ENCODE results near the gene PRKN. TPM values are rescaled to one million over a fixed set of nuclear protein-coding genes. Genes with fewer than 3 reads are reported as not detected.
A peak's percentile ranks its signal among the peaks of the same experiment; 100 is the strongest.

Gene PRKN
- total RNA-seq, 1 experiment from 2014 or later = 2.0 TPM

DNA sequence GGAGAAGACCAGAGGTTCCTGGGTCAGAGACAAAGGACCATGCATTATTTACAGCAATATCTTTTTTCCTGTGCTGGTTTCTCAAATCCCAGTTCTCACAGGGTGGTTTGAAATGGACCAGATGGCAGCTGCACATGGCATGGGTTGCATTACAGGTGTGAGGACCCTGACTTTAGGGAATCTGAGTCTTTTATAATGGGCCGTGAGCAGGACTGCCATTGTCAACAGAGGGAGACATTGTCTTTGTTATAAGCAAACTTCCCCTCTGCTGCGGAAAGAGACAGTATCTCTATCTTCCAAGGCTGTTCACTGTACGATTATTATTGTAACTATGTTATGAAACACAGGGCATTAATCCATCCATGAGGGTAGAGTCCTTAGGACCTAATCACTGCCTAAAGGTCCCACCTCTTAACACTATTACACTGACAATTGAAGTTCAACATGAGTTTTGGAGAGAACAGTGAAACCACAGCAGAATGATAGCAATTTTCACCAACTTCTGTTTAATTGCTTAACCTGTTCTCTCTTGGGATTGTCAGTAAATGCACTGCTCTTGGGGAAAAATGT is 1297.6 kb downstream of the PRKN start:
- Histone ChIP-seq H3K79me1 (ENCODE audit: insufficient read depth, low read depth, low read length, poor library complexity, severe bottlenecking) (no peaks in the 10 kb centered on the region), H2BK15ac (ENCODE audit: low read depth, low read length) (no peak overlapping the region), H3K4ac (ENCODE audit: low read depth, low read length) (no peak overlapping the region), H3K9ac (ENCODE audit: extremely low read depth, insufficient read length, low read length) (no peak overlapping the region), H3K14ac (ENCODE audit: insufficient read depth, low read length) (no peak overlapping the region), H3K4me2 (ENCODE audit: insufficient read depth, insufficient read length, low read length) (no peak overlapping the region), H3K27ac (ENCODE audit: insufficient read length, low read depth, low read length) (no peak overlapping the region), H3K18ac (ENCODE audit: insufficient read length, low read depth, low read length) (no peak overlapping the region), H2BK12ac (ENCODE audit: insufficient read length, low read depth, low read length) (no peak overlapping the region), H3K79me2 (ENCODE audit: insufficient read depth, low read length) (no peaks in the 10 kb centered on the region), H4K91ac (ENCODE audit: insufficient read length, low read depth, low read length) (no peak overlapping the region), H2BK20ac (ENCODE audit: low read depth, low read length, poor library complexity, severe bottlenecking) (no peak overlapping the region), H2AFZ (ENCODE audit: low read length) (no peak overlapping the region), H3K23me2 (ENCODE audit: insufficient read length, low read depth, low read length, poor library complexity, severe bottlenecking) (no peaks in the 10 kb centered on the region), H4K5ac (ENCODE audit: insufficient read length, low read depth, low read length) (no peak overlapping the region), H3K27me3 (ENCODE audit: insufficient read depth, low read length) (no peaks in the 10 kb centered on the region), H2BK5ac (ENCODE audit: insufficient read length, low read length) (no peak overlapping the region), H4K20me1 (ENCODE audit: control insufficient read depth, insufficient read depth, insufficient read length) (no peaks in the 10 kb centered on the region), H2AK5ac (ENCODE audit: insufficient read length, low read length) (no peak overlapping the region), H4K8ac (replicated peaks; ENCODE audit: insufficient read length, low read depth, low read length) (no peak overlapping the region), H3T11ph (ENCODE audit: low read length) (no peak overlapping the region), H3K9me3 (ENCODE audit: control insufficient read depth, low read depth, low read length) (no peaks in the 10 kb centered on the region), H3K56ac (ENCODE audit: insufficient read length, low read depth, low read length) (no peak overlapping the region), H2BK120ac (ENCODE audit: low read depth, low read length, poor library complexity, severe bottlenecking) (no peak overlapping the region), H3K23ac (ENCODE audit: insufficient read length, low read depth, low read length) (no peak overlapping the region), H3K4me1 (ENCODE audit: insufficient read depth, low read length) (no peaks in the 10 kb centered on the region)
- no peak for DNase-seq
- TF ChIP-seq, protein P1, sequence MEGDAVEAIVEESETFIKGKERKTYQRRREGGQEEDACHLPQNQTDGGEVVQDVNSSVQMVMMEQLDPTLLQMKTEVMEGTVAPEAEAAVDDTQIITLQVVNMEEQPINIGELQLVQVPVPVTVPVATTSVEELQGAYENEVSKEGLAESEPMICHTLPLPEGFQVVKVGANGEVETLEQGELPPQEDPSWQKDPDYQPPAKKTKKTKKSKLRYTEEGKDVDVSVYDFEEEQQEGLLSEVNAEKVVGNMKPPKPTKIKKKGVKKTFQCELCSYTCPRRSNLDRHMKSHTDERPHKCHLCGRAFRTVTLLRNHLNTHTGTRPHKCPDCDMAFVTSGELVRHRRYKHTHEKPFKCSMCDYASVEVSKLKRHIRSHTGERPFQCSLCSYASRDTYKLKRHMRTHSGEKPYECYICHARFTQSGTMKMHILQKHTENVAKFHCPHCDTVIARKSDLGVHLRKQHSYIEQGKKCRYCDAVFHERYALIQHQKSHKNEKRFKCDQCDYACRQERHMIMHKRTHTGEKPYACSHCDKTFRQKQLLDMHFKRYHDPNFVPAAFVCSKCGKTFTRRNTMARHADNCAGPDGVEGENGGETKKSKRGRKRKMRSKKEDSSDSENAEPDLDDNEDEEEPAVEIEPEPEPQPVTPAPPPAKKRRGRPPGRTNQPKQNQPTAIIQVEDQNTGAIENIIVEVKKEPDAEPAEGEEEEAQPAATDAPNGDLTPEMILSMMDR (conservative IDR thresholded peaks at IDR 0.05) = peak; percentile 41; the same call in 2 of the 3 replicates
- peaks cover 13 to 17% of the 10 kb centered on the region in 2 experiments; a peak in 4 of 5 replicates for H3K9me3 Mint-ChIP-seq
- WGBS (ENCODE audit: extremely low coverage, insufficient read length, low lambda C conversion rate) = no CpG with 5 or more reads among the region's 3 CpGs
- H3K4me1 Mint-ChIP-seq = peaks cover 5 to 10% of the 10 kb centered on the region in 2 experiments
- peaks cover 8% of the 10 kb centered on the region for H3K27me3 Mint-ChIP-seq (ENCODE audit: low read depth)
- peaks cover 0 to 7% (median 2%) of the 10 kb centered on the region in 3 experiments; a peak in 4 of 7 replicates for H3K36me3 Mint-ChIP-seq (ENCODE audit: insufficient read depth in 1 of 3, low read depth in 3 of 3)
- H3K27ac Mint-ChIP-seq = no peak overlapping the region
- no peak overlapping the region for H3K4me3 Mint-ChIP-seq
